ENCODE data around the gene CPED1.
"Not testable (repeated sequence)": the region's sequence is repeated elsewhere in the genome, so short reads cannot be mapped to it uniquely, and the experiment has no call there.

Gene CPED1

GRCh38 chr7:121000081-121000983, 11.8 kb downstream of the CPED1 start:
- TF ChIP-seq CTCF (IDR thresholded peaks at IDR 0.05; ENCODE audit: low read depth, low read length, missing control alignments), result no peak
- DNase-seq (ENCODE audit: extremely low read depth, low read depth), result no peak
- no peak overlapping the region for H3K4me3 ChIP-seq (replicated peaks; ENCODE audit: low read depth, low read length)

GRCh38 chr7:121001234-121001906, 12.9 kb downstream of the CPED1 start:
- no peak for DNase-seq (ENCODE audit: extremely low read depth, low read depth)
- no peak for TF ChIP-seq CTCF (IDR thresholded peaks at IDR 0.05; ENCODE audit: low read depth, low read length, missing control alignments)
- no peak overlapping the region for H3K4me3 ChIP-seq (replicated peaks; ENCODE audit: low read depth, low read length)

- no peak for DNase-seq (ENCODE audit: extremely low read depth, low read depth)
- TF ChIP-seq CTCF (IDR thresholded peaks at IDR 0.05; ENCODE audit: low read depth, low read length, missing control alignments), result no peak
- no peak overlapping the region for H3K4me3 ChIP-seq (replicated peaks; ENCODE audit: low read depth, low read length)
These were observed 13.7 kb downstream of the CPED1 start for GRCh38 chr7:121002048-121002756.

- TF ChIP-seq CTCF (IDR thresholded peaks at IDR 0.05; ENCODE audit: low read depth, low read length, missing control alignments), result no peak
- no peak for DNase-seq (ENCODE audit: extremely low read depth, low read depth)
- H3K4me3 ChIP-seq (replicated peaks; ENCODE audit: low read depth, low read length), result no peak overlapping the region
These were observed 14.3 kb downstream of the CPED1 start for GRCh38 chr7:121002757-121003200.

- no peak for DNase-seq (ENCODE audit: extremely low read depth, low read depth)
- no peak for TF ChIP-seq CTCF (IDR thresholded peaks at IDR 0.05; ENCODE audit: low read depth, low read length, missing control alignments)
- no peak overlapping the region for H3K4me3 ChIP-seq (replicated peaks; ENCODE audit: low read depth, low read length)
These were observed 15.6 kb downstream of the CPED1 start for GRCh38 chr7:121003986-121004685.

- DNase-seq (ENCODE audit: extremely low read depth, low read depth); H3K4me3 ChIP-seq (replicated peaks; ENCODE audit: low read depth, low read length): not testable (repeated sequence)
These were observed 16.5 kb downstream of the CPED1 start for GRCh38 chr7:121005058-121005457.

Measured in HFF-Myc (cell line).